HEK293 (cell line): Measurements from ENCODE around the gene WFS1.

ENCODE experiments used
- CTCF ChIA-PET: fragments of 350-600 bp; formaldehyde crosslinking; extraction: SDS; loops from one replicate; lab custom pipeline; 2021; ENCODE audit warnings: antibody characterized with exemption; lab: Yijun Ruan, JAX
- POLR2A ChIA-PET: fragments of 300-600 bp; formaldehyde crosslinking; extraction: SDS; loops from one replicate; lab custom pipeline; 2020; ENCODE audit warnings: antibody characterized with exemption, inconsistent platforms; lab: Yijun Ruan, JAX
- H3K27ac ChIP-seq: fragments of 200-500 bp; sonication (Bioruptor generic); 2 replicates; pipeline ENCODE4 v1.5.1; 2014; ENCODE audit warnings: low read depth, low read length, control low read depth, inconsistent platforms; ENCODE audit errors: extremely low read depth
- H3K36me3 ChIP-seq, 2 experiments: fragments of 200-500 bp in 1 of 2; sonication (Bioruptor generic) in 1 of 2; 1 replicate in 1 of 2; 2 replicates in 1 of 2; pipeline ENCODE4 v1.5.1; 2014 to 2017; ENCODE audit warnings: inconsistent platforms in 2 of 2, low read length in 2 of 2; ENCODE audit not compliant: control insufficient read depth in 2 of 2, insufficient read depth in 1 of 2
- H3K4me1 ChIP-seq: fragments of 200-500 bp; sonication (Bioruptor generic); 2 replicates; pipeline ENCODE4 v1.5.1; 2014; ENCODE audit warnings: mild to moderate bottlenecking, low read length, inconsistent platforms; ENCODE audit not compliant: control insufficient read depth, insufficient read depth
- H3K4me3 ChIP-seq: 2 replicates; pipeline ENCODE4 v1.5.1; 2011; ENCODE audit warnings: low read depth, mild to moderate bottlenecking, control low read depth, low read length, moderate library complexity
- H3K9me3 ChIP-seq: fragments of 200-500 bp; sonication (Bioruptor generic); 2 replicates; pipeline ENCODE4 v1.5.1; 2014; ENCODE audit warnings: low read depth, low read length, inconsistent platforms; ENCODE audit not compliant: control insufficient read depth, insufficient read depth
- FEZF1 ChIP-seq: fragments of 450-650 bp; formaldehyde crosslinking; IDR thresholded peaks from 2 replicates; pipeline ENCODE4 v1.5.1; 2016; ENCODE audit warnings: missing biosample characterization, missing genetic modification characterization
- KLF17 ChIP-seq: fragments of 450-650 bp; formaldehyde crosslinking; IDR thresholded peaks from 2 replicates; pipeline ENCODE4 v1.5.1; 2016; ENCODE audit warnings: missing biosample characterization, missing genetic modification characterization
- KLF8 ChIP-seq: fragments of 450-650 bp; formaldehyde crosslinking; IDR thresholded peaks from 2 replicates; pipeline ENCODE4 v1.5.1; 2016; ENCODE audit warnings: missing biosample characterization, missing genetic modification characterization
- MEIS1 ChIP-seq: sonication (generic); formaldehyde crosslinking; IDR thresholded peaks from 2 replicates; pipeline ENCODE4 v1.8.1; 2022; ENCODE audit warnings: missing genetic modification reagents, mild to moderate bottlenecking, borderline replicate concordance
- PATZ1 ChIP-seq: fragments of 450-650 bp; formaldehyde crosslinking; IDR thresholded peaks from 2 replicates; pipeline ENCODE4 v1.5.1; 2016; ENCODE audit warnings: missing biosample characterization, missing genetic modification characterization
- SETDB1 ChIP-seq: IDR thresholded peaks from one replicate; pipeline ENCODE4 v1.6.1; 2017; ENCODE audit warnings: mild to moderate bottlenecking, low read length, moderate library complexity, mixed read lengths; ENCODE audit not compliant: insufficient read length
- ZNF140 ChIP-seq: fragments of 450-650 bp; formaldehyde crosslinking; IDR thresholded peaks from 2 replicates; pipeline ENCODE4 v1.5.1; 2016; ENCODE audit warnings: missing biosample characterization, missing genetic modification characterization
- ZNF146 ChIP-seq: fragments of 450-650 bp; formaldehyde crosslinking; IDR thresholded peaks from 2 replicates; pipeline ENCODE4 v1.5.1; 2016; ENCODE audit warnings: missing biosample characterization, missing genetic modification characterization
- ZNF18 ChIP-seq: fragments of 450-650 bp; formaldehyde crosslinking; IDR thresholded peaks from 2 replicates; pipeline ENCODE4 v1.5.1; 2016; ENCODE audit warnings: missing biosample characterization, missing genetic modification characterization
- ZNF211 ChIP-seq: fragments of 450-650 bp; formaldehyde crosslinking; IDR thresholded peaks from 2 replicates; pipeline ENCODE4 v1.5.1; 2016; ENCODE audit warnings: low read depth, missing biosample characterization, missing genetic modification characterization
- ZNF350 ChIP-seq: fragments of 450-650 bp; formaldehyde crosslinking; IDR thresholded peaks from 2 replicates; pipeline ENCODE4 v1.5.0; 2017; ENCODE audit warnings: missing biosample characterization, mild to moderate bottlenecking, missing genetic modification characterization
- ZNF362 ChIP-seq: fragments of 450-650 bp; formaldehyde crosslinking; IDR thresholded peaks from 2 replicates; pipeline ENCODE4 v1.5.1; 2016; ENCODE audit warnings: missing biosample characterization, missing genetic modification characterization
- ZNF37A ChIP-seq: fragments of 450-650 bp; IDR thresholded peaks from 2 replicates; pipeline ENCODE4 v1.5.1; 2018; ENCODE audit warnings: missing biosample characterization, missing genetic modification characterization
- ZNF394 ChIP-seq: fragments of 450-650 bp; formaldehyde crosslinking; IDR thresholded peaks from 2 replicates; pipeline ENCODE4 v1.5.1; 2016; ENCODE audit warnings: missing biosample characterization, missing genetic modification characterization, mild to moderate bottlenecking, moderate library complexity, borderline replicate concordance
- ZNF416 ChIP-seq: fragments of 450-650 bp; formaldehyde crosslinking; IDR thresholded peaks from 2 replicates; pipeline ENCODE4 v1.5.1; 2016; ENCODE audit warnings: missing biosample characterization, missing genetic modification characterization
- ZSCAN23 ChIP-seq: fragments of 450-650 bp; formaldehyde crosslinking; IDR thresholded peaks from 2 replicates; pipeline ENCODE4 v1.5.1; 2016; ENCODE audit warnings: missing biosample characterization, missing genetic modification characterization

Gene WFS1

GRCh38 chr4:6324999-6325787 is 55.5 kb downstream of the WFS1 start:
- H3K9me3 ChIP-seq: no peaks in the 10 kb centered on the region
- peaks cover 0 to 32% of the 10 kb centered on the region in 2 experiments; a peak in 1 of 3 replicates for H3K36me3 ChIP-seq
- no peaks in the 10 kb centered on the region for H3K4me1 ChIP-seq
- H3K27ac ChIP-seq: no peak overlapping the region
- H3K4me3 ChIP-seq: no peak overlapping the region
- no peak for TF ChIP-seq SETDB1
- TF ChIP-seq, all 188 proteins: peak for 0
- POLR2A ChIA-PET: no interaction called here
- CTCF ChIA-PET: interaction anchor here (0.5 to 11.3 kb wide), 4 partner anchors 61 to 1501 kb away, joined by 3 to 203 read pairs (median 4); no protein-coding TSS in a partner anchor

GRCh38 chr4:6325788-6326290 is 56.2 kb downstream of the WFS1 start:
- CTCF ChIA-PET: interaction anchor here (0.9 to 11.3 kb wide), 3 partner anchors 62 to 221 kb away, joined by 3 to 203 read pairs (median 3); no protein-coding TSS in a partner anchor
- H3K36me3 ChIP-seq: peaks cover 0 to 32% of the 10 kb centered on the region in 2 experiments; a peak in 1 of 3 replicates
- POLR2A ChIA-PET: no interaction called here

More at GRCh38 chr4:6325788-6326290, 56.2 kb downstream of the WFS1 start:
- TF ChIP-seq ZNF362 (tag by site-specific recombination): no peak
- TF ChIP-seq ZNF37A (tag by site-specific recombination): no peak
- TF ChIP-seq PATZ1 (tag by site-specific recombination): no peak
- TF ChIP-seq ZSCAN23: no peak
- no peak for TF ChIP-seq KLF8 (tag by site-specific recombination)
- no peak for TF ChIP-seq MEIS1
- no peak for TF ChIP-seq ZNF350 (tag by site-specific recombination)
- no peak for TF ChIP-seq ZNF416 (tag by site-specific recombination)
- no peak for TF ChIP-seq ZNF211
- no peak for TF ChIP-seq ZNF394 (tag by site-specific recombination)
- TF ChIP-seq ZNF18 (tag by site-specific recombination): no peak
- no peak for TF ChIP-seq ZNF140 (tag by site-specific recombination)
- TF ChIP-seq FEZF1 (tag by site-specific recombination): no peak
- TF ChIP-seq KLF17: no peak
- no peak for TF ChIP-seq ZNF146 (tag by site-specific recombination)
- TF ChIP-seq, all 188 proteins: peak for 0
- Histone ChIP-seq H3K27ac (no peak overlapping the region), H3K4me3 (no peak overlapping the region), H3K9me3 (no peaks in the 10 kb centered on the region), H3K4me1 (no peaks in the 10 kb centered on the region)
